Panc1 (cell line): ENCODE data around the gene DENND5B. TPM values are rescaled to one million over a fixed set of nuclear protein-coding genes. Genes with fewer than 3 reads are reported as not detected.
"Not testable (repeated sequence)": the region's sequence is repeated elsewhere in the genome, so short reads cannot be mapped to it uniquely, and the experiment has no call there.

Source experiments
- ATAC-seq: fragments of 200-7000 bp; cut with Tn5 transposase; 2 replicates; pipeline ENCODE4 v1.9.1; 2020; ENCODE audit warnings: mild to moderate bottlenecking, moderate library complexity
- BruUV-seq: library from RNA; stranded (reverse); fragments of 400-500 nt; replicated peaks from 2 replicates; lab custom pipeline; 2021; lab: Mats Ljungman, UMichigan
- CTCF ChIA-PET: fragments of 300-600 bp; sonication (Branson Sonifier 250); formaldehyde crosslinking; loops from one replicate; lab custom pipeline; 2022; ENCODE audit warnings: antibody characterized with exemption; lab: Charles Lee
- POLR2A ChIA-PET: fragments of 300-600 bp; sonication (Branson Sonifier 250); formaldehyde crosslinking; loops from one replicate; lab custom pipeline; 2022; ENCODE audit warnings: antibody characterized with exemption; lab: Charles Lee
- DNase-seq: peaks from one replicate; pipeline ENCODE4 v3.0.0-alpha.2; 2010; ENCODE audit warnings: low read depth, low spot score
- H3K27ac ChIP-seq: 2 replicates; pipeline ENCODE4 v1.5.1; 2011; ENCODE audit warnings: mild to moderate bottlenecking, low read length, inconsistent platforms
- H3K27me3 ChIP-seq: fragments of 200-500 bp; sonication (Bioruptor generic); 2 replicates; pipeline ENCODE4 v1.6.0; 2014; ENCODE audit warnings: low read length, inconsistent platforms; ENCODE audit not compliant: control insufficient read depth, insufficient read depth
- H3K36me3 ChIP-seq: fragments of 200-500 bp; sonication (Bioruptor generic); 2 replicates; pipeline ENCODE4 v1.5.1; 2014; ENCODE audit warnings: inconsistent platforms, mild to moderate bottlenecking, low read length, moderate library complexity; ENCODE audit not compliant: control insufficient read depth, insufficient read depth
- H3K4me1 ChIP-seq: 2 replicates; pipeline ENCODE4 v1.5.1; 2011; ENCODE audit warnings: inconsistent platforms, mild to moderate bottlenecking, low read length, moderate library complexity; ENCODE audit not compliant: control insufficient read depth, insufficient read depth
- H3K4me3 ChIP-seq, 2 experiments: 2 replicates each; pipeline ENCODE4 v1.5.1; 2011 to 2012; ENCODE audit warnings: low read depth in 2 of 2, low read length in 2 of 2, mild to moderate bottlenecking in 2 of 2, inconsistent platforms in 1 of 2, moderate library complexity in 1 of 2
- H3K9me3 ChIP-seq: fragments of 200-500 bp; sonication (Bioruptor generic); 2 replicates; pipeline ENCODE4 v1.5.1; 2014; ENCODE audit warnings: low read depth, mild to moderate bottlenecking, inconsistent platforms, low read length, moderate library complexity; ENCODE audit not compliant: control insufficient read depth, insufficient read depth
- POLR2AphosphoS5 ChIP-seq: IDR thresholded peaks from 2 replicates; pipeline ENCODE4 v1.6.1; 2012; ENCODE audit warnings: mild to moderate bottlenecking, low read depth, low read length, moderate library complexity
- REST ChIP-seq, 2 experiments: IDR thresholded peaks; 2 replicates each; pipeline ENCODE4 v1.6.1; 2011 to 2012; ENCODE audit warnings: low read depth in 2 of 2, control low read depth in 1 of 2, low read length in 1 of 2, mild to moderate bottlenecking in 1 of 2, moderate library complexity in 1 of 2; ENCODE audit not compliant: insufficient read depth in 1 of 2
- SIN3A ChIP-seq: IDR thresholded peaks from 2 replicates; pipeline ENCODE4 v1.6.1; 2012; ENCODE audit warnings: low read depth, mild to moderate bottlenecking, low read length, moderate library complexity, borderline replicate concordance; ENCODE audit not compliant: insufficient read depth
- TCF7L2 ChIP-seq: IDR thresholded peaks from 2 replicates; pipeline ENCODE4 v1.6.1; 2011; ENCODE audit warnings: mild to moderate bottlenecking, low read depth, low read length, inconsistent platforms
- in situ Hi-C: cut with HindIII; loops from 2 replicates; pipeline ENCODE4 v1.10.0; 2016; ENCODE audit warnings: low sequenced_read_pairs, low pct_unique_long_range_greater_than_20kb
- intact Hi-C: fragments of 100-400 bp; cut with micrococcal nuclease; formaldehyde crosslinking; loops from one replicate; pipeline ENCODE4 v1.10.0; 2022; ENCODE audit not compliant: unreplicated experiment
- total RNA-seq: library from RNA; stranded (reverse); gene quantifications from one replicate; pipeline ENCODE4 v1.2.1, GENCODE V29; 2021; ENCODE audit not compliant: unreplicated experiment
- TF ChIP-seq, protein P1 (sequence below): fragments of 450-650 bp; IDR thresholded peaks from 2 replicates; pipeline ENCODE4 v1.5.1; 2017; ENCODE audit warnings: mild to moderate bottlenecking

The DENND5B gene
- total RNA-seq, 1 experiment from 2014 or later: 36.8 TPM

GRCh38 chr12:31572900-31573600 is 17.9 kb downstream of the DENND5B start:
- ATAC-seq (no peak), DNase-seq (no peak)
- intact Hi-C loops: no loop called here
- H3K36me3 ChIP-seq: no peaks in the 10 kb centered on the region
- no peak overlapping the region for H3K27ac ChIP-seq
- in situ Hi-C loops: no loop called here
- no peak overlapping the region for H3K4me3 ChIP-seq
- CTCF ChIA-PET: no interaction called here
- peaks cover 6% of the 10 kb centered on the region; the same call in 1 of the 2 replicates for H3K4me1 ChIP-seq
- POLR2A ChIA-PET: interaction anchor here (0.9 kb wide), 1 partner anchor 11 kb away, joined by 8 read pairs; no protein-coding TSS in a partner anchor
- H3K27me3 ChIP-seq: no peaks in the 10 kb centered on the region
- no TSS peak for BruUV-seq
- no peaks in the 10 kb centered on the region for H3K9me3 ChIP-seq
- TF ChIP-seq TCF7L2: no peak
- TF ChIP-seq REST (IDR thresholded peaks at IDR 0.05; ENCODE audit: insufficient read depth in 1 of 2, low read depth in 2 of 2, low read length in 1 of 2): no peak
- TF ChIP-seq SIN3A: no peak
- TF ChIP-seq, protein P1, sequence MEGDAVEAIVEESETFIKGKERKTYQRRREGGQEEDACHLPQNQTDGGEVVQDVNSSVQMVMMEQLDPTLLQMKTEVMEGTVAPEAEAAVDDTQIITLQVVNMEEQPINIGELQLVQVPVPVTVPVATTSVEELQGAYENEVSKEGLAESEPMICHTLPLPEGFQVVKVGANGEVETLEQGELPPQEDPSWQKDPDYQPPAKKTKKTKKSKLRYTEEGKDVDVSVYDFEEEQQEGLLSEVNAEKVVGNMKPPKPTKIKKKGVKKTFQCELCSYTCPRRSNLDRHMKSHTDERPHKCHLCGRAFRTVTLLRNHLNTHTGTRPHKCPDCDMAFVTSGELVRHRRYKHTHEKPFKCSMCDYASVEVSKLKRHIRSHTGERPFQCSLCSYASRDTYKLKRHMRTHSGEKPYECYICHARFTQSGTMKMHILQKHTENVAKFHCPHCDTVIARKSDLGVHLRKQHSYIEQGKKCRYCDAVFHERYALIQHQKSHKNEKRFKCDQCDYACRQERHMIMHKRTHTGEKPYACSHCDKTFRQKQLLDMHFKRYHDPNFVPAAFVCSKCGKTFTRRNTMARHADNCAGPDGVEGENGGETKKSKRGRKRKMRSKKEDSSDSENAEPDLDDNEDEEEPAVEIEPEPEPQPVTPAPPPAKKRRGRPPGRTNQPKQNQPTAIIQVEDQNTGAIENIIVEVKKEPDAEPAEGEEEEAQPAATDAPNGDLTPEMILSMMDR: no peak
- no peak for TF ChIP-seq POLR2AphosphoS5

DNA sequence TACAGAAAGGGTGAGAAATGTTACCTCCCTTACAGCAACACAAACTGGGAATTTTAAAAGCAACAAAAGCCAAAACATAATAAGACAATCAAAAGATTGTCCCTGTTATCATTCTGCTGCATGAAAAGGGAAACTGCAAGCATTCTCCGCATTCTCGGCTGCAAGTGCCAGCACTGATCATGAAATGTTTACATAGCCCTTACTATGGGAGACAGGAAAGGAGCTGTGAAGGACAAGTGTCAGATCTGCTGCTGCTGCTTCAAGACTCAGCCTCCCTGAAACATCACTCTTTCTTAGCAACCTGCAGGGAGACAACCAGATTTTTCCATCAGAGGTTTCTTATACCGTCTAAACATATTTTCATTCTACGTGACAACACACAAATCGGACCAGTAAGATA is 20.1 kb downstream of the DENND5B start:
- H3K4me1 ChIP-seq: peaks cover 9% of the 10 kb centered on the region
- TSS peak; percentile 33 for BruUV-seq
- intact Hi-C loops (no loop called here), in situ Hi-C loops (no loop called here)
- no peak overlapping the region for H3K27ac ChIP-seq
- ATAC-seq (peak; percentile 71; the same call in 1 of the 2 replicates), DNase-seq (no peak)
- TF ChIP-seq, protein P1: no peak
- no peak for TF ChIP-seq REST (IDR thresholded peaks at IDR 0.05; ENCODE audit: insufficient read depth in 1 of 2, low read depth in 2 of 2, low read length in 1 of 2)
- TF ChIP-seq POLR2AphosphoS5: no peak
- TF ChIP-seq TCF7L2: no peak
- no peak for TF ChIP-seq SIN3A
- no peaks in the 10 kb centered on the region for H3K9me3 ChIP-seq
- no peaks in the 10 kb centered on the region for H3K27me3 ChIP-seq
- POLR2A ChIA-PET: interaction anchor here (0.6 kb wide), 1 partner anchor 167 kb away, joined by 3 read pairs; no protein-coding TSS in a partner anchor
- no peaks in the 10 kb centered on the region for H3K36me3 ChIP-seq
- no peak overlapping the region for H3K4me3 ChIP-seq
- CTCF ChIA-PET: interaction anchor here (0.8 kb wide), 1 partner anchor 106 kb away, joined by 3 read pairs; no protein-coding TSS in a partner anchor

- POLR2A ChIA-PET, H3K27ac ChIP-seq, intact Hi-C loops, H3K9me3 ChIP-seq, ATAC-seq, BruUV-seq, H3K36me3 ChIP-seq, H3K4me1 ChIP-seq, DNase-seq, in situ Hi-C loops, H3K4me3 ChIP-seq, H3K27me3 ChIP-seq: not testable (repeated sequence)
- CTCF ChIA-PET: interaction anchor here (0.6 kb wide), 1 partner anchor 66 kb away, joined by 3 read pairs; no protein-coding TSS in a partner anchor
Measured at GRCh38 chr12:31569517-31569916, 21.4 kb downstream of the DENND5B start.
